Ascending aorta (tissue), 2 donors: Measurements from ENCODE around the gene GRB10. TPM values are rescaled to one million over a fixed set of nuclear protein-coding genes. Genes with fewer than 3 reads are reported as not detected.

Source experiments
- DNase-seq, 2 donors: peaks; one replicate each; pipeline ENCODE4 v3.0.0-alpha.2; 2019; ENCODE audit warnings: low spot score in 2 of 2
- H3K27ac ChIP-seq, 2 donors: fragments of 200-600 bp; sonication (generic); one replicate each; pipeline ENCODE4 v1.5.1; 2016 to 2017; ENCODE audit warnings: mild to moderate bottlenecking in 1 of 2
- H3K27me3 ChIP-seq: fragments of 200-600 bp; sonication (generic); one replicate; pipeline ENCODE4 v1.5.1; 2017
- H3K36me3 ChIP-seq, 2 donors: fragments of 200-600 bp; sonication (generic); one replicate each; pipeline ENCODE4 v1.5.1; 2016
- H3K4me1 ChIP-seq, 2 donors: fragments of 200-600 bp; sonication (generic); one replicate each; pipeline ENCODE4 v1.5.1; 2016 to 2017; ENCODE audit warnings: mild to moderate bottlenecking in 1 of 2
- H3K4me3 ChIP-seq, 2 donors: fragments of 200-600 bp; sonication (generic); one replicate each; pipeline ENCODE4 v1.5.1; 2016 to 2017; ENCODE audit warnings: mild to moderate bottlenecking in 1 of 2
- H3K9me3 ChIP-seq, 2 donors: fragments of 200-600 bp; sonication (generic); one replicate each; pipeline ENCODE4 v1.5.1; 2016
- CTCF ChIP-seq, 3 experiments: fragments of 200-600 bp in 2 of 3; fragments of 450-650 bp in 1 of 3; sonication (generic) in 2 of 3; IDR thresholded peaks; one replicate each; pipeline ENCODE4 v1.5.1; 2016 to 2019; ENCODE audit warnings: antibody characterized with exemption in 3 of 3, mild to moderate bottlenecking in 1 of 3, moderate library complexity in 1 of 3
- intact Hi-C: fragments of 100-400 bp; cut with DNase I; formaldehyde crosslinking; loops from one replicate; pipeline ENCODE4 v1.15.1; 2023
- total RNA-seq: library from RNA; depleted of rRNA; stranded (reverse); fragments of >200 nt; gene quantifications from one replicate; pipeline ENCODE4 v1.1.0, GENCODE V29; 2016

GRB10 gene
- total RNA-seq, 1 donor from 2014 or later, result 53.4 TPM

- Histone ChIP-seq H3K4me3 (no peak overlapping the region), H3K36me3 (peaks cover 4 to 6% of the 10 kb centered on the region in 2 donors), H3K27ac (no peak overlapping the region), H3K4me1 (peaks cover 0 to 27% of the 10 kb centered on the region in 2 donors), H3K27me3 (no peaks in the 10 kb centered on the region), H3K9me3 (no peaks in the 10 kb centered on the region)
- no peak for DNase-seq
- TF ChIP-seq CTCF (IDR thresholded peaks at IDR 0.05), result no peak
- intact Hi-C loops, result loop anchor here (5.0 kb wide), 1 partner anchor 81 kb away; no protein-coding TSS in a partner anchor
These were observed 104.1 kb downstream of the GRB10 start for GRCh38 chr7:50678586-50678985.

GRCh38 chr7:50677638-50677996 is 105.1 kb downstream of the GRB10 start:
- intact Hi-C loops, result loop anchor here (5.0 kb wide), 1 partner anchor 80 kb away; no protein-coding TSS in a partner anchor
- DNase-seq, result no peak
- no peak for TF ChIP-seq CTCF (IDR thresholded peaks at IDR 0.05)
- no peak overlapping the region for H3K27ac ChIP-seq
- H3K27me3 ChIP-seq, result no peaks in the 10 kb centered on the region
- no peaks in the 10 kb centered on the region for H3K9me3 ChIP-seq
- peaks cover 6 to 12% of the 10 kb centered on the region in 2 donors for H3K36me3 ChIP-seq
- peaks cover 0 to 27% of the 10 kb centered on the region in 2 donors for H3K4me1 ChIP-seq
- no peak overlapping the region for H3K4me3 ChIP-seq

GRCh38 chr7:50676740-50677637 is 105.7 kb downstream of the GRB10 start:
- intact Hi-C loops, result loop anchor here (5.0 kb wide), 1 partner anchor 80 kb away; no protein-coding TSS in a partner anchor
- Histone ChIP-seq H3K36me3 (peaks cover 6 to 14% of the 10 kb centered on the region in 2 donors), H3K4me1 (peaks cover 0 to 26% of the 10 kb centered on the region in 2 donors), H3K27me3 (no peaks in the 10 kb centered on the region), H3K9me3 (no peaks in the 10 kb centered on the region), H3K4me3 (no peak overlapping the region), H3K27ac (no peak overlapping the region)
- TF ChIP-seq CTCF (IDR thresholded peaks at IDR 0.05), result no peak
- DNase-seq, result no peak

- H3K36me3 ChIP-seq, result peaks cover 6 to 16% of the 10 kb centered on the region in 2 donors
- no peak overlapping the region for H3K4me3 ChIP-seq
- peaks cover 0 to 22% of the 10 kb centered on the region in 2 donors for H3K4me1 ChIP-seq
- H3K27me3 ChIP-seq, result no peaks in the 10 kb centered on the region
- no peak overlapping the region for H3K27ac ChIP-seq
- TF ChIP-seq CTCF (IDR thresholded peaks at IDR 0.05), result no peak
- H3K9me3 ChIP-seq, result no peaks in the 10 kb centered on the region
- intact Hi-C loops, result loop anchor here (5.0 kb wide), 1 partner anchor 79 kb away; no protein-coding TSS in a partner anchor
- DNase-seq, result no peak
These were observed 106.6 kb downstream of the GRB10 start for GRCh38 chr7:50676079-50676478.

- H3K27me3 ChIP-seq, result no peaks in the 10 kb centered on the region
- intact Hi-C loops, result loop anchor here (5.0 kb wide), 1 partner anchor 78 kb away; no protein-coding TSS in a partner anchor
- no peak overlapping the region for H3K27ac ChIP-seq
- TF ChIP-seq CTCF (IDR thresholded peaks at IDR 0.05), result no peak
- H3K36me3 ChIP-seq, result peaks cover 6 to 16% of the 10 kb centered on the region in 2 donors
- H3K4me1 ChIP-seq, result peaks cover 0 to 22% of the 10 kb centered on the region in 2 donors
- no peaks in the 10 kb centered on the region for H3K9me3 ChIP-seq
- H3K4me3 ChIP-seq, result no peak overlapping the region
- no peak for DNase-seq
These were observed 107.5 kb downstream of the GRB10 start for GRCh38 chr7:50674896-50675835.
